ENCODE results near the gene FOXP1. TPM values are rescaled to one million over a fixed set of nuclear protein-coding genes. Genes with fewer than 3 reads are reported as not detected.

The FOXP1 gene
- total RNA-seq, 2 experiments from 2014 or later, result 493 to 508 TPM

- no peak overlapping the region for H3K27ac ChIP-seq (ENCODE audit: low read depth in 1 of 2, low read length in 2 of 2)
- ChIA-PET CTCF (interaction anchor here (0.6 to 1.7 kb wide), 3 partner anchors 19 to 274 kb away, joined by 3 to 4 read pairs (median 3); no protein-coding TSS in a partner anchor), POLR2A (no interaction called here)
- no peak for ATAC-seq (ENCODE audit: poor library complexity)
- no peak overlapping the region for H3K27ac Mint-ChIP-seq
- H3K9me3 Mint-ChIP-seq, result peaks cover 3% of the 10 kb centered on the region
- peaks cover 21% of the 10 kb centered on the region for H3K4me1 ChIP-seq (ENCODE audit: insufficient read depth, low read length)
- no peaks in the 10 kb centered on the region for H3K9me3 ChIP-seq (ENCODE audit: control insufficient read depth in 1 of 2, insufficient read depth in 1 of 2, low read length in 2 of 2)
- H3K4me3 ChIP-seq (ENCODE audit: low read length), result no peak overlapping the region
- H3K4me1 Mint-ChIP-seq (ENCODE audit: low read depth), result peaks cover 92% of the 10 kb centered on the region
- H3K27me3 ChIP-seq (ENCODE audit: control insufficient read depth in 1 of 2, insufficient read depth in 2 of 2, low read length in 2 of 2), result no peaks in the 10 kb centered on the region
- H3K36me3 ChIP-seq (ENCODE audit: insufficient read depth, low read length), result peaks cover 80% of the 10 kb centered on the region
- no peaks in the 10 kb centered on the region for H3K27me3 Mint-ChIP-seq
- no peak for DNase-seq
- intact Hi-C loops (cut with DNase I, micrococcal nuclease), result no loop called here
- TF ChIP-seq, protein P1, sequence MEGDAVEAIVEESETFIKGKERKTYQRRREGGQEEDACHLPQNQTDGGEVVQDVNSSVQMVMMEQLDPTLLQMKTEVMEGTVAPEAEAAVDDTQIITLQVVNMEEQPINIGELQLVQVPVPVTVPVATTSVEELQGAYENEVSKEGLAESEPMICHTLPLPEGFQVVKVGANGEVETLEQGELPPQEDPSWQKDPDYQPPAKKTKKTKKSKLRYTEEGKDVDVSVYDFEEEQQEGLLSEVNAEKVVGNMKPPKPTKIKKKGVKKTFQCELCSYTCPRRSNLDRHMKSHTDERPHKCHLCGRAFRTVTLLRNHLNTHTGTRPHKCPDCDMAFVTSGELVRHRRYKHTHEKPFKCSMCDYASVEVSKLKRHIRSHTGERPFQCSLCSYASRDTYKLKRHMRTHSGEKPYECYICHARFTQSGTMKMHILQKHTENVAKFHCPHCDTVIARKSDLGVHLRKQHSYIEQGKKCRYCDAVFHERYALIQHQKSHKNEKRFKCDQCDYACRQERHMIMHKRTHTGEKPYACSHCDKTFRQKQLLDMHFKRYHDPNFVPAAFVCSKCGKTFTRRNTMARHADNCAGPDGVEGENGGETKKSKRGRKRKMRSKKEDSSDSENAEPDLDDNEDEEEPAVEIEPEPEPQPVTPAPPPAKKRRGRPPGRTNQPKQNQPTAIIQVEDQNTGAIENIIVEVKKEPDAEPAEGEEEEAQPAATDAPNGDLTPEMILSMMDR (IDR thresholded peaks at IDR 0.05), result no peak
- H3K36me3 Mint-ChIP-seq (ENCODE audit: low read depth), result peaks cover 100% of the 10 kb centered on the region
- H3K4me3 Mint-ChIP-seq, result no peak overlapping the region
Measured at GRCh38 chr3:70988111-70988510, 595.4 kb downstream of the FOXP1 start.

DNA sequence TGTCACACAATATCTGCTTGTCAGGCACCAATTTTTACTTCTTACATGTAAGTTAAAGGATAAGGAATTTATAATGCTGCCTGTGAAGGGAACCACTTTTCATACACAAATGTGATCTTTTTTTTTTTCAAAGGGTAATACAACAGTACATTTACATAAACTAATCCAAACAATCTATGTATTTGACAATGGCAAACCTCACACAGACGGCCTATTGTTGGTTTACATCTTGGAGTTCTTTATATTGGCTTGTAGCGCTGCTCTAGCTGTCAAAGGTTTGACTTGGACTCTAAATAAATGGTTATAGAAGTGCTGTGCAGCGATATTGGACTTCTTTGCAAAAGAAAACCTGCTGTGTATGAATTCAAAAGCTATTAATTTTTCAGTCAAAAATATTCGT, 598.0 kb downstream of the FOXP1 start:
- Mint-ChIP-seq H3K9me3 (peaks cover 3% of the 10 kb centered on the region), H3K27ac (peak overlapping the region; percentile 69), H3K27me3 (no peaks in the 10 kb centered on the region), H3K4me3 (no peak overlapping the region), H3K36me3 (ENCODE audit: low read depth) (peaks cover 100% of the 10 kb centered on the region), H3K4me1 (ENCODE audit: low read depth) (peaks cover 92% of the 10 kb centered on the region)
- ChIA-PET CTCF (interaction anchor here (1.2 kb wide), 2 partner anchors 9 to 13 kb away, joined by 3 read pairs; no protein-coding TSS in a partner anchor), POLR2A (interaction anchor here (0.6 kb wide), 1 partner anchor 49 kb away, joined by 3 read pairs; no protein-coding TSS in a partner anchor)
- H3K4me3 ChIP-seq (ENCODE audit: low read length), result no peak overlapping the region
- TF ChIP-seq, protein P1 (IDR thresholded peaks at IDR 0.05), result no peak
- H3K36me3 ChIP-seq (ENCODE audit: insufficient read depth, low read length), result peaks cover 64% of the 10 kb centered on the region
- H3K27ac ChIP-seq (ENCODE audit: low read depth in 1 of 2, low read length in 2 of 2), result no peak overlapping the region
- H3K27me3 ChIP-seq (ENCODE audit: control insufficient read depth in 1 of 2, insufficient read depth in 2 of 2, low read length in 2 of 2), result no peaks in the 10 kb centered on the region
- peaks cover 11% of the 10 kb centered on the region for H3K4me1 ChIP-seq (ENCODE audit: insufficient read depth, low read length)
- intact Hi-C loops (cut with DNase I, micrococcal nuclease), result no loop called here
- no peaks in the 10 kb centered on the region for H3K9me3 ChIP-seq (ENCODE audit: control insufficient read depth in 1 of 2, insufficient read depth in 1 of 2, low read length in 2 of 2)
- DNase-seq, result no peak
- no peak for ATAC-seq (ENCODE audit: poor library complexity)

DNA sequence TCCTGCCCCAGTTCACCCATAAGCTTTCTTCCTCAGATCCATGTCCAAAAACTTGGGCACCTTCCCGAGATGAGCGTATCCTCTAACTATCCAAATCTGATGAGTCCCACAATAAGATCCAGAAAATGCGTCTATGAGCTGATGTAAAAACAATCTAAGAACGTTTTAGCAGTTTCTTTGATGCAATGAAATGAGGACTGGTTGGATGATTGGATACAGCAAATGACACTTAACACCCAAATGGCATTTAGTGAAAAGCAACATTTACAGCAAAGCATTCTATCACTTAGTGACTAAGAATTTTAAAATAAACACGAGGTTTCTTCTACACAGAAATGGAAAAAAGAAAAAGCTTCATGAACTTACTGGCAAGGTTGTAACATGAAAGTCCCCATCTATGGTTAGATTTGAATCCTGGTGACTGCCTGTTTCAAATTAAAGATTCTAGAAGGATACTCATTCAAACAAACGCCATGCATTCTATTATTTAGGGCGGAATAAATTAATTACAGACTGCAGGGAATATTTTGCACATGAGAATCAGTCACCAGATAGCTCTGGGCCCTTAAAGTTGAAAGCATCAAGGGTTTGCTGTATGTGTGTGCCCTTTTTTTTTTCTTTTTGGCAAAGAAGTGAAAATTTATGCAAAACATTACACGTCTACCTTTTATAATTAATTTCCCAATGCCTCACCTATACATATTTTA, 598.6 kb downstream of the FOXP1 start:
- peak overlapping the region; percentile 91 for H3K27ac Mint-ChIP-seq
- H3K4me1 ChIP-seq (ENCODE audit: insufficient read depth, low read length), result peaks cover 10% of the 10 kb centered on the region
- H3K4me3 ChIP-seq (ENCODE audit: low read length), result no peak overlapping the region
- ChIA-PET POLR2A (interaction anchor here (0.6 to 0.8 kb wide), 4 partner anchors 10 to 51 kb away, joined by 3 to 6 read pairs (median 4); no protein-coding TSS in a partner anchor), CTCF (no interaction called here)
- TF ChIP-seq, protein P1 (IDR thresholded peaks at IDR 0.05), result no peak
- peaks cover 92% of the 10 kb centered on the region for H3K4me1 Mint-ChIP-seq (ENCODE audit: low read depth)
- H3K9me3 ChIP-seq (ENCODE audit: control insufficient read depth in 1 of 2, insufficient read depth in 1 of 2, low read length in 2 of 2), result no peaks in the 10 kb centered on the region
- no peaks in the 10 kb centered on the region for H3K27me3 Mint-ChIP-seq
- no peak overlapping the region for H3K27ac ChIP-seq (ENCODE audit: low read depth in 1 of 2, low read length in 2 of 2)
- DNase-seq, result no peak
- no peaks in the 10 kb centered on the region for H3K27me3 ChIP-seq (ENCODE audit: control insufficient read depth in 1 of 2, insufficient read depth in 2 of 2, low read length in 2 of 2)
- intact Hi-C loops (cut with DNase I, micrococcal nuclease), result no loop called here
- H3K4me3 Mint-ChIP-seq, result no peak overlapping the region
- peaks cover 100% of the 10 kb centered on the region for H3K36me3 Mint-ChIP-seq (ENCODE audit: low read depth)
- ATAC-seq (ENCODE audit: poor library complexity), result no peak
- no peaks in the 10 kb centered on the region for H3K9me3 Mint-ChIP-seq
- peaks cover 71% of the 10 kb centered on the region for H3K36me3 ChIP-seq (ENCODE audit: insufficient read depth, low read length)
